Measurements from ENCODE around the gene DPY19L1. TPM values are rescaled to one million over a fixed set of nuclear protein-coding genes. Genes with fewer than 3 reads are reported as not detected.

The DPY19L1 gene
- total RNA-seq, 1 experiment from 2014 or later = 9.0 TPM

GRCh38 chr7:35029311-35029710 lies 8.0 kb downstream of the DPY19L1 start:
- CTCF ChIA-PET = no interaction called here

GRCh38 chr7:35026150-35026549 lies 11.1 kb downstream of the DPY19L1 start:
- H3K4me1 Mint-ChIP-seq (ENCODE audit: insufficient read depth, unreplicated experiment) = peaks cover 21% of the 10 kb centered on the region
- DNase-seq (ENCODE audit: unreplicated experiment) = peak; percentile 79
- POLR2A ChIA-PET = interaction anchor here (0.6 to 1.3 kb wide), 3 partner anchors 10 to 996 kb away, joined by 3 to 5 read pairs (median 4); no protein-coding TSS in a partner anchor
- TF ChIP-seq CTCF (IDR thresholded peaks at IDR 0.05; ENCODE audit: unreplicated experiment) = no peak
- CTCF ChIA-PET = interaction anchor here (0.6 to 1.7 kb wide), 5 partner anchors 12 to 706 kb away, joined by 3 to 4 read pairs (median 3); no protein-coding TSS in a partner anchor
- H3K4me3 Mint-ChIP-seq (ENCODE audit: unreplicated experiment) = no peak overlapping the region
- no peak overlapping the region for H3K27ac Mint-ChIP-seq (ENCODE audit: low read depth, unreplicated experiment)
- H3K27me3 Mint-ChIP-seq (ENCODE audit: insufficient read depth, unreplicated experiment) = no peaks in the 10 kb centered on the region
- H3K9me3 Mint-ChIP-seq (ENCODE audit: unreplicated experiment) = no peaks in the 10 kb centered on the region
- intact Hi-C loops (cut with micrococcal nuclease) = no loop called here
- BruUV-seq (replicated peaks) = no TSS peak
- H3K36me3 Mint-ChIP-seq (ENCODE audit: insufficient read depth, unreplicated experiment) = no peaks in the 10 kb centered on the region

More at GRCh38 chr7:35029311-35029710, 8.0 kb downstream of the DPY19L1 start:
- Mint-ChIP-seq H3K27me3 (ENCODE audit: insufficient read depth, unreplicated experiment) (no peaks in the 10 kb centered on the region), H3K36me3 (ENCODE audit: insufficient read depth, unreplicated experiment) (no peaks in the 10 kb centered on the region), H3K27ac (ENCODE audit: low read depth, unreplicated experiment) (no peak overlapping the region), H3K4me3 (ENCODE audit: unreplicated experiment) (no peak overlapping the region), H3K9me3 (ENCODE audit: unreplicated experiment) (no peaks in the 10 kb centered on the region), H3K4me1 (ENCODE audit: insufficient read depth, unreplicated experiment) (peaks cover 19% of the 10 kb centered on the region)
- TF ChIP-seq CTCF (IDR thresholded peaks at IDR 0.05; ENCODE audit: unreplicated experiment) = no peak
- intact Hi-C loops (cut with micrococcal nuclease) = no loop called here
- POLR2A ChIA-PET = no interaction called here
- BruUV-seq (replicated peaks) = no TSS peak
- DNase-seq (ENCODE audit: unreplicated experiment) = no peak

GRCh38 chr7:35025369-35025870 lies 11.9 kb downstream of the DPY19L1 start:
- no peaks in the 10 kb centered on the region for H3K36me3 Mint-ChIP-seq (ENCODE audit: insufficient read depth, unreplicated experiment)
- no TSS peak for BruUV-seq (replicated peaks)
- TF ChIP-seq CTCF (IDR thresholded peaks at IDR 0.05; ENCODE audit: unreplicated experiment) = no peak
- ChIA-PET POLR2A (interaction anchor here (0.6 to 1.3 kb wide), 4 partner anchors 11 to 30 kb away, joined by 3 to 5 read pairs (median 4); no protein-coding TSS in a partner anchor), CTCF (interaction anchor here (1.7 kb wide), 1 partner anchor 705 kb away, joined by 3 read pairs; no protein-coding TSS in a partner anchor)
- H3K4me3 Mint-ChIP-seq (ENCODE audit: unreplicated experiment) = no peak overlapping the region
- H3K9me3 Mint-ChIP-seq (ENCODE audit: unreplicated experiment) = no peaks in the 10 kb centered on the region
- H3K27ac Mint-ChIP-seq (ENCODE audit: low read depth, unreplicated experiment) = peak overlapping the region; percentile 44
- intact Hi-C loops (cut with micrococcal nuclease) = no loop called here
- H3K4me1 Mint-ChIP-seq (ENCODE audit: insufficient read depth, unreplicated experiment) = peaks cover 21% of the 10 kb centered on the region
- peak; percentile 49 for DNase-seq (ENCODE audit: unreplicated experiment)
- H3K27me3 Mint-ChIP-seq (ENCODE audit: insufficient read depth, unreplicated experiment) = no peaks in the 10 kb centered on the region

- BruUV-seq (replicated peaks) = no TSS peak
- DNase-seq (ENCODE audit: unreplicated experiment) = no peak
- intact Hi-C loops (cut with micrococcal nuclease) = no loop called here
- Mint-ChIP-seq H3K4me3 (ENCODE audit: unreplicated experiment) (no peak overlapping the region), H3K4me1 (ENCODE audit: insufficient read depth, unreplicated experiment) (peaks cover 24% of the 10 kb centered on the region), H3K27ac (ENCODE audit: low read depth, unreplicated experiment) (peak overlapping the region; percentile 44), H3K27me3 (ENCODE audit: insufficient read depth, unreplicated experiment) (no peaks in the 10 kb centered on the region), H3K36me3 (ENCODE audit: insufficient read depth, unreplicated experiment) (no peaks in the 10 kb centered on the region), H3K9me3 (ENCODE audit: unreplicated experiment) (no peaks in the 10 kb centered on the region)
- ChIA-PET POLR2A (interaction anchor here (1.0 kb wide), 1 partner anchor 28 kb away, joined by 3 read pairs; no protein-coding TSS in a partner anchor), CTCF (interaction anchor here (0.5 to 1.0 kb wide), 2 partner anchors 14 to 400 kb away, joined by 3 read pairs; no protein-coding TSS in a partner anchor)
- no peak for TF ChIP-seq CTCF (IDR thresholded peaks at IDR 0.05; ENCODE audit: unreplicated experiment)
These were observed 13.0 kb downstream of the DPY19L1 start for GRCh38 chr7:35024298-35024697.

Data from MCF 10A (cell line).